Caco-2 (cell line): ENCODE data around the gene CBX2. TPM values are rescaled to one million over a fixed set of nuclear protein-coding genes. Genes with fewer than 3 reads are reported as not detected.

Experiments used
- BruUV-seq: library from RNA; stranded (reverse); fragments of 400-500 nt; replicated peaks from 2 replicates; lab custom pipeline; 2021; lab: Mats Ljungman, UMichigan
- CTCF ChIA-PET: fragments of 300-600 bp; sonication (Branson Sonifier 250); formaldehyde crosslinking; loops from one replicate; lab custom pipeline; 2022; ENCODE audit warnings: antibody characterized with exemption; lab: Charles Lee
- POLR2A ChIA-PET: fragments of 300-600 bp; sonication (Branson Sonifier 250); formaldehyde crosslinking; loops from one replicate; lab custom pipeline; 2022; ENCODE audit warnings: antibody characterized with exemption; lab: Charles Lee
- DNase-seq, 2 experiments: peaks; one replicate each; pipeline versions ENCODE4 v3.0.0 to v3.0.0-alpha.2; 2020 to 2022
- H3K27me3 ChIP-seq: replicated peaks from 2 replicates; pipeline ENCODE4 v1.6.0; 2011; ENCODE audit warnings: low read length; ENCODE audit not compliant: control insufficient read depth, insufficient read depth
- H3K36me3 ChIP-seq: 2 replicates; pipeline ENCODE4 v1.5.1; 2011; ENCODE audit warnings: low read length; ENCODE audit not compliant: control insufficient read depth, insufficient read depth
- H3K4me1 ChIP-seq: fragments of 250-450 bp; sonication (Bioruptor Pico); 2 replicates; pipeline ENCODE4 v1.5.1; 2020; ENCODE audit warnings: mild to moderate bottlenecking
- H3K4me3 ChIP-seq: 2 replicates; pipeline ENCODE4 v1.5.1; 2011; ENCODE audit warnings: low read depth, mild to moderate bottlenecking, control low read depth, low read length
- H3K9me3 ChIP-seq: fragments of 250-450 bp; sonication (Bioruptor Pico); 2 replicates; pipeline ENCODE4 v1.5.1; 2020; ENCODE audit warnings: mild to moderate bottlenecking, moderate library complexity
- H3K27ac Mint-ChIP-seq: one replicate; pipeline ENCODE4 v1.8.0; 2022; ENCODE audit warnings: mixed read lengths; ENCODE audit not compliant: unreplicated experiment
- H3K27me3 Mint-ChIP-seq: one replicate; pipeline ENCODE4 v1.8.0; 2022; ENCODE audit warnings: mixed read lengths; ENCODE audit not compliant: insufficient read depth, unreplicated experiment
- H3K36me3 Mint-ChIP-seq: one replicate; pipeline ENCODE4 v1.8.0; 2022; ENCODE audit warnings: mild to moderate bottlenecking, mixed read lengths; ENCODE audit not compliant: insufficient read depth, unreplicated experiment
- H3K4me1 Mint-ChIP-seq: one replicate; pipeline ENCODE4 v1.8.0; 2022; ENCODE audit warnings: low read depth, mixed read lengths; ENCODE audit not compliant: unreplicated experiment
- H3K4me3 Mint-ChIP-seq: one replicate; pipeline ENCODE4 v1.8.0; 2022; ENCODE audit warnings: mild to moderate bottlenecking, moderate library complexity, mixed read lengths; ENCODE audit not compliant: unreplicated experiment
- H3K9me3 Mint-ChIP-seq: one replicate; pipeline ENCODE4 v1.8.0; 2022; ENCODE audit warnings: mixed read lengths; ENCODE audit not compliant: unreplicated experiment
- CTCF ChIP-seq, 2 experiments: fragments of 200-600 bp in 1 of 2; IDR thresholded peaks; 1 replicate in 1 of 2; 2 replicates in 1 of 2; pipeline versions ENCODE4 v1.5.1 to v1.8.0; 2011 to 2022; ENCODE audit warnings: antibody characterized with exemption in 1 of 2, control low read depth in 1 of 2, inconsistent platforms in 1 of 2, low read depth in 1 of 2, low read length in 1 of 2, mild to moderate bottlenecking in 1 of 2, moderate library complexity in 1 of 2; ENCODE audit not compliant: insufficient read depth in 1 of 2, severe bottlenecking in 1 of 2, unreplicated experiment in 1 of 2
- intact Hi-C: fragments of 100-400 bp; cut with micrococcal nuclease; formaldehyde crosslinking; loops from one replicate; pipeline ENCODE4 v1.10.0; 2022; ENCODE audit not compliant: unreplicated experiment
- total RNA-seq: library from RNA; stranded (reverse); gene quantifications from 2 replicates; pipeline ENCODE4 v1.2.3, GENCODE V29; 2022

The CBX2 gene
- total RNA-seq, 1 experiment from 2014 or later: 52.8 TPM

- Histone ChIP-seq H3K4me3 (peak overlapping the region; percentile 61), H3K4me1 (peaks cover 28% of the 10 kb centered on the region), H3K27me3 (no peaks in the 10 kb centered on the region), H3K36me3 (no peaks in the 10 kb centered on the region), H3K9me3 (no peaks in the 10 kb centered on the region)
- intact Hi-C loops: loop anchor here (5.0 kb wide), 1 partner anchor 33 kb away; the partner anchor contains the start of gene CBX4
- peaks cover 11% of the 10 kb centered on the region for H3K36me3 Mint-ChIP-seq
- no peaks in the 10 kb centered on the region for H3K9me3 Mint-ChIP-seq
- DNase-seq: peak; percentile 71 to 80
- peak overlapping the region; percentile 51 for H3K27ac Mint-ChIP-seq
- TF ChIP-seq CTCF (IDR thresholded peaks at IDR 0.05; ENCODE audit: insufficient read depth in 1 of 2, low read depth in 1 of 2, low read length in 1 of 2, severe bottlenecking in 1 of 2, unreplicated experiment in 1 of 2): no peak
- TSS peak; percentile 45 for BruUV-seq
- CTCF ChIA-PET: interaction anchor here (0.7 to 1.6 kb wide), 5 partner anchors 35 to 112 kb away, joined by 3 to 6 read pairs (median 5); partner anchors contain the start of gene CBX4
- H3K4me1 Mint-ChIP-seq: peaks cover 22% of the 10 kb centered on the region
- H3K27me3 Mint-ChIP-seq: no peaks in the 10 kb centered on the region
- H3K4me3 Mint-ChIP-seq: peak overlapping the region; percentile 84
- POLR2A ChIA-PET: interaction anchor here (0.8 to 1.4 kb wide), 3 partner anchors 35 to 190 kb away, joined by 3 to 7 read pairs (median 5); partner anchors contain the start of gene CBX4
These were observed 26.3 kb downstream of the CBX2 start for GRCh38 chr17:79803997-79804855.

GRCh38 chr17:79804856-79805696 is 27.1 kb downstream of the CBX2 start:
- CTCF ChIA-PET: interaction anchor here (1.3 to 1.6 kb wide), 2 partner anchors 34 to 111 kb away, joined by 5 to 6 read pairs; partner anchors contain the start of gene CBX4

More at GRCh38 chr17:79804856-79805696, 27.1 kb downstream of the CBX2 start:
- peaks cover 11% of the 10 kb centered on the region for H3K36me3 Mint-ChIP-seq
- H3K4me3 Mint-ChIP-seq: peak overlapping the region; percentile 84
- Histone ChIP-seq H3K4me1 (peaks cover 27% of the 10 kb centered on the region), H3K27me3 (no peaks in the 10 kb centered on the region), H3K36me3 (no peaks in the 10 kb centered on the region), H3K4me3 (peak overlapping the region; percentile 61), H3K9me3 (no peaks in the 10 kb centered on the region)
- H3K9me3 Mint-ChIP-seq: no peaks in the 10 kb centered on the region
- intact Hi-C loops: loop anchor here (5.0 kb wide), 2 partner anchors 32 to 167 kb away; partner anchors contain the start of gene CBX4
- no peak overlapping the region for H3K27ac Mint-ChIP-seq
- BruUV-seq: no TSS peak
- TF ChIP-seq CTCF (IDR thresholded peaks at IDR 0.05; ENCODE audit: insufficient read depth in 1 of 2, low read depth in 1 of 2, low read length in 1 of 2, severe bottlenecking in 1 of 2, unreplicated experiment in 1 of 2): no peak
- peaks cover 14% of the 10 kb centered on the region for H3K4me1 Mint-ChIP-seq
- no peaks in the 10 kb centered on the region for H3K27me3 Mint-ChIP-seq
- POLR2A ChIA-PET: interaction anchor here (0.6 kb wide), 1 partner anchor 1411 kb away, joined by 11 read pairs; no protein-coding TSS in a partner anchor
- DNase-seq: no peak
